Mesothelial cell of epicardium (in vitro differentiated cells): ENCODE measurements around the gene OR2G6. TPM values are rescaled to one million over a fixed set of nuclear protein-coding genes. Genes with fewer than 3 reads are reported as not detected.
"Not testable (repeated sequence)": the region's sequence is repeated elsewhere in the genome, so short reads cannot be mapped to it uniquely, and the experiment has no call there.

Experiments
- DNase-seq, 2 experiments: peaks; one replicate each; pipeline ENCODE4 v3.0.0; 2021; ENCODE audit warnings: low spot score in 2 of 2; ENCODE audit not compliant: unreplicated experiment in 2 of 2
- H3K27ac Mint-ChIP-seq: 2 replicates; pipeline ENCODE4 v1.8.0; 2021; ENCODE audit warnings: mixed read lengths
- H3K27me3 Mint-ChIP-seq: 2 replicates; pipeline ENCODE4 v1.8.0; 2021; ENCODE audit warnings: low read depth, mixed read lengths
- H3K36me3 Mint-ChIP-seq: 2 replicates; pipeline ENCODE4 v1.8.0; 2021; ENCODE audit warnings: mixed read lengths
- H3K4me1 Mint-ChIP-seq: 2 replicates; pipeline ENCODE4 v1.8.0; 2021; ENCODE audit warnings: mixed read lengths
- H3K4me3 Mint-ChIP-seq: 2 replicates; pipeline ENCODE4 v1.8.0; 2021; ENCODE audit warnings: mild to moderate bottlenecking, moderate library complexity, mixed read lengths
- H3K9me3 Mint-ChIP-seq: 2 replicates; pipeline ENCODE4 v1.8.0; 2021; ENCODE audit warnings: mixed read lengths
- CTCF ChIP-seq: fragments of 200-600 bp; sonication (generic); IDR thresholded peaks from one replicate; pipeline ENCODE4 v1.5.0; 2021; ENCODE audit warnings: antibody characterized with exemption; ENCODE audit not compliant: unreplicated experiment
- total RNA-seq: library from RNA; stranded (reverse); gene quantifications from 3 replicates; pipeline ENCODE4 v1.2.1, GENCODE V29; 2021

Gene OR2G6
- 0.04 TPM in 1 of 3 replicates, not detected in the others for total RNA-seq

- H3K4me3 Mint-ChIP-seq, H3K9me3 Mint-ChIP-seq, H3K27me3 Mint-ChIP-seq, H3K4me1 Mint-ChIP-seq, H3K36me3 Mint-ChIP-seq, H3K27ac Mint-ChIP-seq, DNase-seq: not testable (repeated sequence)
These were observed at the start of gene OR2G6 for GRCh38 chr1:248507773-248508172. Gene OR2G6, plus strand, starts transcription at chr1:248508073. Its CDS starts 13,574 bp downstream, at chr1:248521647.

GRCh38 chr1:248459117-248459516 lies 48.8 kb upstream of the OR2G6 start:
- H3K36me3 Mint-ChIP-seq, H3K4me1 Mint-ChIP-seq, H3K4me3 Mint-ChIP-seq, DNase-seq, H3K27ac Mint-ChIP-seq, H3K27me3 Mint-ChIP-seq: not testable (repeated sequence)
- peaks cover 54% of the 10 kb centered on the region for H3K9me3 Mint-ChIP-seq

DNA sequence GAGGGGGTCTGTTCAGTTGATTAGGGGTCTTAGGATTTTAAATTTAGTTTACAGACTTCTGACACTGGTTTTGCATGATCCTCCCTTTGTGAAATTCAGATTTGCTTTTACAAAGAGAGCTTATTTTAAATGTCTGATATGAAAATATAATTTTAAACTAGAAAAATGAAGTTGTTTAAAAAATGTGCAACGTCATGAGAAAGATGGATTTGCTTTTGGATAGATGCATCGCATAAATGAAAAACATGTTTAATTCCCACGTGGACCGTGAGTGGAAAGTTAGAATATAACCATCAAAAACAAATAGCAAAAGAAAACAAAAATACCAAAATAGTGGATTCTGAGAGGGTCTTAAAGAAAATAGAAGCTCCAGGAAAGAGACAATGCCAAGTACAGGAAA lies 36.7 kb upstream of the OR2G6 start:
- no peaks in the 10 kb centered on the region for H3K4me1 Mint-ChIP-seq
- no peaks in the 10 kb centered on the region for H3K27me3 Mint-ChIP-seq
- DNase-seq: no peak
- no peak overlapping the region for H3K27ac Mint-ChIP-seq
- no peak for TF ChIP-seq CTCF
- H3K9me3 Mint-ChIP-seq: peaks cover 45% of the 10 kb centered on the region
- no peak overlapping the region for H3K4me3 Mint-ChIP-seq
- H3K36me3 Mint-ChIP-seq: no peaks in the 10 kb centered on the region

GRCh38 chr1:248472111-248472510 lies 35.8 kb upstream of the OR2G6 start:
- not testable (repeated sequence) for H3K36me3 Mint-ChIP-seq, H3K4me3 Mint-ChIP-seq, DNase-seq, H3K27ac Mint-ChIP-seq, H3K27me3 Mint-ChIP-seq, H3K4me1 Mint-ChIP-seq
- H3K9me3 Mint-ChIP-seq: peaks cover 43% of the 10 kb centered on the region

DNA sequence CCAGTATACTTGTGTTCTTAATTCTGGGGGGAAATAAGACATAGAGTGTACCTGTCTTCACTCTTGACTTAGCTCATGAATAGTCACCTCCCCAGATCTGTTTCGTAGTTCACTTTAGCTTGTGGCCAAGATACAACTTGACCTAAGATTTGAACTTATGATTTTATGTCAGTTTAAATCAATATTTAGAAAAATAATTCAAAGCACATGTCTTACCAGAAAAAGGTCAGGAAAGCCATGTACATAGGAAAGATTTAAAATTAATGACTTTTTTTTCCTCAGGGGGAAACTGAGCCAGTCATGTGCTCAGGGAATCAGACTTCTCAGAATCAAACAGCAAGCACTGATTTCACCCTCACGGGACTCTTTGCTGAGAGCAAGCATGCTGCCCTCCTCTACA lies 34.8 kb upstream of the OR2G6 start, which contains the start of gene OR2T3:
Gene OR2T3 (plus strand): TSS at position 301 of the 400 bp plus-strand sequence. CDS start 0 bp downstream, at position 301.
- H3K9me3 Mint-ChIP-seq: peaks cover 35% of the 10 kb centered on the region
- H3K4me1 Mint-ChIP-seq, H3K27me3 Mint-ChIP-seq, H3K4me3 Mint-ChIP-seq, DNase-seq, H3K36me3 Mint-ChIP-seq, H3K27ac Mint-ChIP-seq: not testable (repeated sequence)

GRCh38 chr1:248475660-248476059 lies 32.2 kb upstream of the OR2G6 start:
- H3K9me3 Mint-ChIP-seq: peaks cover 32% of the 10 kb centered on the region
- H3K4me1 Mint-ChIP-seq, H3K36me3 Mint-ChIP-seq, H3K27me3 Mint-ChIP-seq, H3K27ac Mint-ChIP-seq, H3K4me3 Mint-ChIP-seq, DNase-seq: not testable (repeated sequence)

DNA sequence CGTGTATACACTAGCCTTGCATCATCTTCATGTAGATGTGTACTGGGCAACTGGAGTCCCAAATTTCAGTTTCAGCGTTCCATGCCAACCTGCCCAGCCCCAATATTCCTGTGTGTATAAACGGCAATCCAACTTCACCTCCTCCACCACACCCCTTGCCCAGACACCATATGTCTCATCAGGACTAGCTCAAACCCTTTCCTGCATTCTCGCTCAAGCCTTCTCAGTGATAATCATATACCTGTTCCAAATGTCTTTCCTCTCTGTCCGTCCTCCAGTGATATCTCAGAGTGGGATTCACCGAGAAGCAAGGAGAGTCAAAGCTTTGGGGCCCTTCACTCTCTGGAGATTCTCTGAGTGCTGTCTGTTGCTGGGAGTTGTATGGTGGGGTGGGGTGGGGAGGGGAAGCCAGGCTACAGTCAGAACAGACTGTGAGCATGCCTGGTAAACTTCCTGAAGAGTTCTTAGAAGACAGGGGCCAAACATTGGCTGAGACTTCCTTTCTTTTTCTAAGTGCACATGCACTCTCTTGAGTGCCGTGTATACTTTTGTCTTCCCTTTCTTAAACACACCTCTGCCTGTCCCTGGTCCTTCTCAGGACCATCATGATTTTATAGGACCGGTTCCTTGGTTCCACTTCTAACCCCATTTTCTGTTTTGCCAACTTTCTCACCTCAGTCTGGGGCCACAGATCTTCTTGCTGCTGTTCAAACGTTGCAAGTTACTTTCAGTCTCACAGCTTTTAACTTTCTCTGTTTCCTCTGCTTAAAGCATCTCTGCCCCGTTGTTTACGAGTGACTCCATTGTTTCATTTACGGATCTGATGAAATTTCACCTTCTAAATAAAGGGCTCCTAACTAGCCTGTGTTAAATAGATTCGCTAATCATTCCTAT lies 25.9 kb upstream of the OR2G6 start:
- not testable (repeated sequence) for H3K36me3 Mint-ChIP-seq, H3K27ac Mint-ChIP-seq, H3K4me3 Mint-ChIP-seq, H3K4me1 Mint-ChIP-seq, H3K27me3 Mint-ChIP-seq, DNase-seq
- H3K9me3 Mint-ChIP-seq: peaks cover 23% of the 10 kb centered on the region

GRCh38 chr1:248488289-248488688 lies 19.6 kb upstream of the OR2G6 start, which contains the start of gene OR2T5:
Gene OR2T5, plus strand, starts transcription at chr1:248488589. Its CDS starts 0 bp downstream, at chr1:248488589.
- H3K27me3 Mint-ChIP-seq, DNase-seq, H3K27ac Mint-ChIP-seq, H3K4me1 Mint-ChIP-seq, H3K4me3 Mint-ChIP-seq, H3K36me3 Mint-ChIP-seq, H3K9me3 Mint-ChIP-seq: not testable (repeated sequence)

GRCh38 chr1:248496661-248497060 lies 11.2 kb upstream of the OR2G6 start:
- DNase-seq, H3K27ac Mint-ChIP-seq, H3K4me3 Mint-ChIP-seq, H3K4me1 Mint-ChIP-seq, H3K36me3 Mint-ChIP-seq, H3K27me3 Mint-ChIP-seq: not testable (repeated sequence)
- peaks cover 11% of the 10 kb centered on the region for H3K9me3 Mint-ChIP-seq

DNA sequence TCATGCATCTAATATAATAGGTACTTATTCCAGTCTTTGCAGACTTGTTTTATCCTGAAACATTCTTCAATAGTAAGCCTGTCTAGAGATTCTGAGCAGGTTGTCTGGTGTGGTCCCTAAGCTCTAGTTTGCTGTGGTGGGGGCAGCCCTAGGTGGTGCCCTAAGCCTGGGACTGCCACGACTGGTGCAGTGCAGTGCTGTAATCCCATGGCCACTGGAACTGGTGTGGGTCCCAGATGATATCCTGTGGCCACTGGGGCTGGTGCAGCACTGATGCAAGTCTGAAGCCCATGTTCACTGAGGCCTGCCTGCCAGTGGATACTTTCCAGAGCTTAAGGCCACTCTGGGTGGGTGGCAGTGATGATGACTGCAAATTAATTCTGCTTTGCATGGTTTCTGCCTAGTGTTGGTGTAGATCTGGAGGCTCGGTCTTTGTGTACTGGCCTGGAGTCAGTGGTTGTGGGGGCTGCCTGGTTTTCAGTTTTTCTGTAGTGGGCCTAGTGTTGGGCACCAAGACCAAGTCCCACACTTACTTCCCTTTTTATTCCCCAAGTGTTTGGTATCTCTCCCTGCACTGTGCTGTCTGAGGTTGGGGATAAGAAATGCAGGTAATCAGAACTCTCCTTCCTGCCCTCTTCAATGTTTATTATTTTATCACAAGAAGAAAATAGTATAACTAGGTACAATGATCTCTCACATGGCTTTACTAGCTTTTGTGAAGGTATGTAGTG lies 7.4 kb upstream of the OR2G6 start:
- DNase-seq, H3K27ac Mint-ChIP-seq, H3K36me3 Mint-ChIP-seq, H3K4me3 Mint-ChIP-seq, H3K4me1 Mint-ChIP-seq, H3K27me3 Mint-ChIP-seq: not testable (repeated sequence)
- peaks cover 11% of the 10 kb centered on the region for H3K9me3 Mint-ChIP-seq

- not testable (repeated sequence) for H3K36me3 Mint-ChIP-seq, H3K27ac Mint-ChIP-seq, H3K4me1 Mint-ChIP-seq, H3K4me3 Mint-ChIP-seq, DNase-seq, H3K27me3 Mint-ChIP-seq, H3K9me3 Mint-ChIP-seq
These were observed 2.3 kb downstream of the OR2G6 start for GRCh38 chr1:248510217-248510616.
